ENCODE measurements around the gene APOBEC3C. TPM values are rescaled to one million over a fixed set of nuclear protein-coding genes. Genes with fewer than 3 reads are reported as not detected.

The APOBEC3C gene
- polyA plus RNA-seq, 3 donors: 19.7 to 86.3 (median 69.4) TPM

GRCh38 chr22:39026509-39027150, 12.6 kb downstream of the APOBEC3C start:
- Histone ChIP-seq H3K79me2 (ENCODE audit: insufficient read depth, low read length) (no peaks in the 10 kb centered on the region), H3K9ac (ENCODE audit: insufficient read depth, low read length, poor library complexity, severe bottlenecking) (no peak overlapping the region), H3K4me2 (replicated peaks; ENCODE audit: extremely low read depth, low read length, poor library complexity, severe bottlenecking) (no peak overlapping the region), H3K4me3 (replicated peaks in 1 of 3; ENCODE audit: low read depth in 2 of 3, low read length in 3 of 3) (no peak overlapping the region), H3K27ac (ENCODE audit: low read depth in 1 of 2, low read length in 2 of 2) (no peak overlapping the region), H3K4me1 (ENCODE audit: control insufficient read depth in 1 of 2, insufficient read depth in 2 of 2, low read length in 2 of 2) (peaks cover 6 to 7% of the 10 kb centered on the region in 2 donors), H4K20me1 (ENCODE audit: insufficient read depth, low read length) (no peaks in the 10 kb centered on the region), H3K9me3 (replicated peaks in 1 of 2; ENCODE audit: control insufficient read depth in 1 of 2, insufficient read depth in 1 of 2, low read length in 2 of 2) (no peaks in the 10 kb centered on the region), H2AFZ (ENCODE audit: insufficient read depth, low read depth, low read length, poor library complexity, severe bottlenecking) (no peak overlapping the region), H3K27me3 (ENCODE audit: control insufficient read depth in 2 of 2, insufficient read depth in 2 of 2, low read length in 2 of 2) (no peaks in the 10 kb centered on the region), H3K36me3 (replicated peaks in 1 of 2; ENCODE audit: control insufficient read depth in 1 of 2, insufficient read depth in 2 of 2, low read length in 2 of 2) (peaks cover 2 to 9% of the 10 kb centered on the region in 2 donors)
- H3K9me3 Mint-ChIP-seq: no peaks in the 10 kb centered on the region
- H3K27ac Mint-ChIP-seq: no peak overlapping the region
- TF ChIP-seq CTCF (IDR thresholded peaks at IDR 0.05): no peak
- H3K4me3 Mint-ChIP-seq: no peak overlapping the region
- no peaks in the 10 kb centered on the region for H3K27me3 Mint-ChIP-seq (ENCODE audit: low read depth in 3 of 3)
- H3K4me1 Mint-ChIP-seq: peaks cover 16% of the 10 kb centered on the region
- H3K36me3 Mint-ChIP-seq: peaks cover 17 to 24% of the 10 kb centered on the region in 2 donors
- intact Hi-C loops (cut with micrococcal nuclease): no loop called here
- WGBS (ENCODE audit: insufficient coverage): 78% methylated on average over 4 of the region's 12 CpGs
- DNase-seq: no peak

DNA sequence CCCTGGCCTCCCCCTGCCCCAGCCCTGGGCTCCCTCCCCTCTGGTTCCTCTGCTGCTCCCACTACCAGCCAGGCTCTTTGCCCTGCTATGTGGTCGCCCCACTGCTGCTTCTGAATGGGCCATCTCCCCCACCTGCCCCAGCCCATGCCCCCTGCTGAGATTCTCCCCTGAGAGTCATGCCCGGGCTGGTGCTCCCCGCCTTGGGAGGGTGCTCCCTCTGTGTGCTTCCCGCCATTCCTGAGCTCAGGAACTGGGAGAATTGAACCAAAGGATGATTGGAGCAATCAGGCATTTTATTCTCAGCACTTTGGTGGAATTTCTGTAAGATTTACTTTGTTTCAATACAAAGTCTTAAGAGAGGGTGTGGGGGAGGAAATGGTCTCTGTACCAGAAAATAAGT, 13.7 kb downstream of the APOBEC3C start:
- Histone ChIP-seq H3K36me3 (replicated peaks in 1 of 2; ENCODE audit: control insufficient read depth in 1 of 2, insufficient read depth in 2 of 2, low read length in 2 of 2) (peaks cover 2 to 9% of the 10 kb centered on the region in 2 donors), H3K4me1 (ENCODE audit: control insufficient read depth in 1 of 2, insufficient read depth in 2 of 2, low read length in 2 of 2) (peaks cover 0 to 2% of the 10 kb centered on the region in 2 donors), H4K20me1 (ENCODE audit: insufficient read depth, low read length) (no peaks in the 10 kb centered on the region), H3K4me2 (replicated peaks; ENCODE audit: extremely low read depth, low read length, poor library complexity, severe bottlenecking) (no peak overlapping the region), H3K9ac (ENCODE audit: insufficient read depth, low read length, poor library complexity, severe bottlenecking) (no peak overlapping the region), H3K4me3 (replicated peaks in 1 of 3; ENCODE audit: low read depth in 2 of 3, low read length in 3 of 3) (no peak overlapping the region), H2AFZ (ENCODE audit: insufficient read depth, low read depth, low read length, poor library complexity, severe bottlenecking) (no peak overlapping the region), H3K79me2 (ENCODE audit: insufficient read depth, low read length) (no peaks in the 10 kb centered on the region), H3K27me3 (ENCODE audit: control insufficient read depth in 2 of 2, insufficient read depth in 2 of 2, low read length in 2 of 2) (no peaks in the 10 kb centered on the region), H3K27ac (ENCODE audit: low read depth in 1 of 2, low read length in 2 of 2) (no peak overlapping the region), H3K9me3 (replicated peaks in 1 of 2; ENCODE audit: control insufficient read depth in 1 of 2, insufficient read depth in 1 of 2, low read length in 2 of 2) (no peaks in the 10 kb centered on the region)
- Mint-ChIP-seq H3K4me3 (no peak overlapping the region), H3K9me3 (no peaks in the 10 kb centered on the region), H3K27ac (no peak overlapping the region), H3K36me3 (peaks cover 17 to 23% of the 10 kb centered on the region in 2 donors), H3K27me3 (ENCODE audit: low read depth in 3 of 3) (no peaks in the 10 kb centered on the region), H3K4me1 (peaks cover 8% of the 10 kb centered on the region)
- DNase-seq: no peak
- intact Hi-C loops (cut with micrococcal nuclease): no loop called here
- no peak for TF ChIP-seq CTCF (IDR thresholded peaks at IDR 0.05)
- 96% methylated on average over 4 of the region's 4 CpGs for WGBS (ENCODE audit: insufficient coverage)

All from CD14-positive monocyte (primary cell).